Endothelial cell of umbilical vein (primary cell): ENCODE measurements around the gene TCEA2. TPM values are rescaled to one million over a fixed set of nuclear protein-coding genes. Genes with fewer than 3 reads are reported as not detected.

Experiments
- BruUV-seq: library from RNA; stranded (reverse); fragments of 400-500 nt; replicated peaks from 2 replicates; lab custom pipeline; 2021; lab: Mats Ljungman, UMichigan
- CTCF ChIA-PET: fragments of 300-600, 350-600 bp; sonication (Branson Sonifier 250); formaldehyde crosslinking; loops from one replicate; lab custom pipeline; 2021; ENCODE audit warnings: antibody characterized with exemption, inconsistent platforms; lab: Charles Lee
- POLR2A ChIA-PET: fragments of 300-600, 350-600 bp; sonication (Branson Sonifier 250); formaldehyde crosslinking; loops from one replicate; lab custom pipeline; 2021; ENCODE audit warnings: antibody characterized with exemption, inconsistent platforms; lab: Charles Lee
- DNase-seq: peaks from one replicate; pipeline ENCODE4 v3.0.0-alpha.2; 2011; ENCODE audit warnings: low read depth, low spot score
- FAIRE-seq: peaks from 2 replicates; lab custom pipeline; 2011; peaks lifted over from hg19 to GRCh38; lab: Jason Lieb, UNC
- H2AFZ ChIP-seq: 2 replicates; pipeline ENCODE4 v1.6.0; 2012; ENCODE audit warnings: low read depth, low read length, control low read depth, inconsistent platforms
- H3K27ac ChIP-seq: 2 replicates; pipeline ENCODE4 v1.5.1; 2011; ENCODE audit warnings: low read depth, mild to moderate bottlenecking, control low read depth, low read length, moderate library complexity; ENCODE audit not compliant: insufficient read depth
- H3K27me3 ChIP-seq, 2 experiments: 2 replicates each; pipeline versions ENCODE4 v1.6.0 to v1.6.1; 2011; ENCODE audit warnings: low read length in 2 of 2, mixed read lengths in 1 of 2; ENCODE audit not compliant: control insufficient read depth in 2 of 2, insufficient read depth in 2 of 2
- H3K36me3 ChIP-seq, 2 experiments: 2 replicates in 1 of 2; 3 replicates in 1 of 2; pipeline ENCODE4 v1.5.1; 2011; ENCODE audit warnings: low read length in 2 of 2, mild to moderate bottlenecking in 1 of 2, moderate library complexity in 1 of 2; ENCODE audit not compliant: control insufficient read depth in 2 of 2, insufficient read depth in 2 of 2; ENCODE audit errors: extremely low read depth in 1 of 2
- H3K4me1 ChIP-seq: 3 replicates; pipeline ENCODE4 v1.5.1; 2011; ENCODE audit warnings: mild to moderate bottlenecking, low read length; ENCODE audit not compliant: control insufficient read depth, insufficient read depth; ENCODE audit errors: extremely low read depth
- H3K4me2 ChIP-seq: 2 replicates; pipeline ENCODE4 v1.6.1; 2011; ENCODE audit warnings: low read length, control low read depth, mixed read lengths; ENCODE audit not compliant: insufficient read depth
- H3K4me3 ChIP-seq, 3 experiments: fragments of 200-600 bp in 1 of 3; sonication (generic), shearing (Covaris generic) in 1 of 3; replicated peaks in 1 of 3; 2 replicates each; pipeline ENCODE4 v1.5.1; 2011 to 2016; ENCODE audit warnings: control low read depth in 3 of 3, low read length in 3 of 3, mild to moderate bottlenecking in 2 of 3, inconsistent platforms in 1 of 3, low read depth in 1 of 3, moderate library complexity in 1 of 3; ENCODE audit not compliant: insufficient read depth in 1 of 3
- H3K79me2 ChIP-seq: 2 replicates; pipeline ENCODE4 v1.6.0; 2012; ENCODE audit warnings: low read length, inconsistent platforms; ENCODE audit not compliant: control insufficient read depth, insufficient read depth
- H3K9ac ChIP-seq: replicated peaks from 2 replicates; pipeline ENCODE3; 2011; ENCODE audit warnings: low read length, control low read depth; ENCODE audit not compliant: insufficient read depth; ENCODE audit errors: extremely low read depth
- H3K9me1 ChIP-seq: replicated peaks from 3 replicates; pipeline ENCODE4 v1.6.0; 2011; ENCODE audit warnings: mild to moderate bottlenecking, low read length; ENCODE audit not compliant: control insufficient read depth, insufficient read depth; ENCODE audit errors: extremely low read depth
- H3K9me3 ChIP-seq: replicated peaks from 2 replicates; pipeline ENCODE4 v1.5.1; 2012; ENCODE audit warnings: low read length, inconsistent platforms; ENCODE audit not compliant: control insufficient read depth, insufficient read depth
- H4K20me1 ChIP-seq: replicated peaks from 2 replicates; pipeline ENCODE3; 2011; ENCODE audit warnings: mild to moderate bottlenecking, low read length; ENCODE audit not compliant: control insufficient read depth, insufficient read depth; ENCODE audit errors: extremely low read depth
- EZH2 ChIP-seq: IDR thresholded peaks from 2 replicates; pipeline ENCODE4 v1.6.1; 2012; ENCODE audit warnings: borderline replicate concordance, low read depth, mild to moderate bottlenecking, moderate library complexity, low read length, inconsistent platforms; ENCODE audit not compliant: severe bottlenecking
- FOS ChIP-seq: IDR thresholded peaks from 2 replicates; pipeline ENCODE4 v1.6.1; 2011; ENCODE audit warnings: mild to moderate bottlenecking, low read length, moderate library complexity, borderline replicate concordance; ENCODE audit not compliant: insufficient read depth
- GATA2 ChIP-seq: IDR thresholded peaks from 2 replicates; pipeline ENCODE4 v1.7.0; 2011; ENCODE audit warnings: low read depth, mild to moderate bottlenecking, moderate library complexity, mixed read lengths, low read length; ENCODE audit not compliant: insufficient read length, insufficient read depth
- JUN ChIP-seq: IDR thresholded peaks from 2 replicates; pipeline ENCODE4 v1.6.1; 2011; ENCODE audit warnings: borderline replicate concordance, low read depth; ENCODE audit not compliant: insufficient read length, insufficient read depth
- MYC ChIP-seq: IDR thresholded peaks from one replicate; pipeline ENCODE4 v1.6.1; 2011; ENCODE audit warnings: mild to moderate bottlenecking, low read depth, low read length
- POLR2A ChIP-seq: IDR thresholded peaks from 2 replicates; pipeline ENCODE4 v1.6.1; 2012; ENCODE audit warnings: low read depth, mild to moderate bottlenecking, control low read depth, low read length
- POLR2AphosphoS5 ChIP-seq: IDR thresholded peaks from 2 replicates; pipeline ENCODE4 v1.6.1; 2012; ENCODE audit warnings: low read depth, mild to moderate bottlenecking, control low read depth, low read length, moderate library complexity; ENCODE audit not compliant: insufficient read depth
- dilution Hi-C: fragments of 300-500 bp; cut with MboI; formaldehyde crosslinking; loops from one replicate; pipeline ENCODE4 v1.15.0; 2019; ENCODE audit warnings: low sequenced_read_pairs; ENCODE audit not compliant: extremely low pct_ligation_motif_present
- intact Hi-C: fragments of 100-400 bp; cut with micrococcal nuclease; formaldehyde crosslinking; loops from one replicate; pipeline ENCODE4 v1.10.0; 2022
- polyA plus RNA-seq, 4 experiments: library from polyadenylated mRNA; depleted of rRNA in 3 of 4; stranded (reverse) in 3 of 4; unstranded in 1 of 4; fragments of >200 nt; gene quantifications; 2 replicates each; pipeline versions ENCODE4 v1.2.1 to v1.2.3, GENCODE V29; 2011 to 2012; ENCODE audit warnings: missing spikeins in 1 of 4
- total RNA-seq: library from RNA; stranded (reverse); gene quantifications from 2 replicates; pipeline ENCODE4 v1.2.3, GENCODE V29; 2021
- TF ChIP-seq, protein P1 (sequence below): IDR thresholded peaks from 2 replicates; pipeline ENCODE4 v1.6.1; 2011; ENCODE audit not compliant: insufficient read depth, insufficient read length
- TF ChIP-seq, protein P2 (sequence below), 2 donors: IDR thresholded peaks; 1 replicate in 1 of 2; 2 replicates in 1 of 2; pipeline ENCODE4 v1.5.1; 2011; ENCODE audit warnings: low read length in 2 of 2, mild to moderate bottlenecking in 2 of 2, moderate library complexity in 2 of 2, control low read depth in 1 of 2, inconsistent platforms in 1 of 2, low read depth in 1 of 2; ENCODE audit not compliant: insufficient read depth in 1 of 2; ENCODE audit errors: extremely low read depth in 1 of 2

The TCEA2 gene
- total and polyA plus RNA-seq, 2 donors (not counting 3 experiments of a cell fraction or from before 2014, with no cell fraction given): 53.1 to 65.5 TPM

DNA sequence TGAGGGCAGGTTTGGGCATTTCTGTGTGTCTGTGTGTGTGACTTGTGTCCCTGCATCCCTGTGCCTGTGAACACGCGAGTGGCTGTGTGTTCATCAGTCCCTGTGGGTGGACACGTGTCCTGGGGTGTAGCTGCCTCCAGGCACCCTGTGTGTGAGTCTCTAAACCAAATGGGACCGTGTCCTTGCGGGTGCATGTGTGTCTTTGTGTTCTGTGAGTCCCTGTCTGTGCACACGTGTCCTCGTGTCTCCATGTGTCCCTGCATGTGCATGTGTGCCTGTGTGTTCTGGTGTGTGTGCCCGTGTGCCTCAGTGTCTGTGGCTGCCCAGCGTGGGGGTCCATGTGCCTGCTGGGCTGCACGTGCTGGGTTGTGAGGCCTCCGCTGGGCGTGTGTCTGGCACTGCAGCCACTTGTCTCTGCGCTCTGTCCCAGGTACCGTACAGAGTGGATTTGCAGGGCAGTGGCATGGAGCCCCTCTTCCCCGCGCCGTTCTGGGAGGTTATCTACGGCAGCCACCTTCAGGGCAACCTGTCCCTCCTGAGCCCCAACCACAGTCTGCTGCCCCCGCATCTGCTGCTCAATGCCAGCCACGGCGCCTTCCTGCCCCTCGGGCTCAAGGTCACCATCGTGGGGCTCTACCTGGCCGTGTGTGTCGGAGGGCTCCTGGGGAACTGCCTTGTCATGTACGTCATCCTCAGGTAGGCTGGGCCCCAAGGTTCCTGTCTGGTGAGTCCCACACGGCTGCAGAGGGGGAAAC, 29.4 kb downstream of the TCEA2 start:
- no peaks in the 10 kb centered on the region for H3K79me2 ChIP-seq
- TF ChIP-seq POLR2A (no peak), GATA2 (no peak), POLR2AphosphoS5 (no peak), JUN (no peak), MYC (no peak), EZH2 (no peak), FOS (no peak)
- TF ChIP-seq, protein P1, sequence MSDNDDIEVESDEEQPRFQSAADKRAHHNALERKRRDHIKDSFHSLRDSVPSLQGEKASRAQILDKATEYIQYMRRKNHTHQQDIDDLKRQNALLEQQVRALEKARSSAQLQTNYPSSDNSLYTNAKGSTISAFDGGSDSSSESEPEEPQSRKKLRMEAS: no peak
- TF ChIP-seq, protein P2, sequence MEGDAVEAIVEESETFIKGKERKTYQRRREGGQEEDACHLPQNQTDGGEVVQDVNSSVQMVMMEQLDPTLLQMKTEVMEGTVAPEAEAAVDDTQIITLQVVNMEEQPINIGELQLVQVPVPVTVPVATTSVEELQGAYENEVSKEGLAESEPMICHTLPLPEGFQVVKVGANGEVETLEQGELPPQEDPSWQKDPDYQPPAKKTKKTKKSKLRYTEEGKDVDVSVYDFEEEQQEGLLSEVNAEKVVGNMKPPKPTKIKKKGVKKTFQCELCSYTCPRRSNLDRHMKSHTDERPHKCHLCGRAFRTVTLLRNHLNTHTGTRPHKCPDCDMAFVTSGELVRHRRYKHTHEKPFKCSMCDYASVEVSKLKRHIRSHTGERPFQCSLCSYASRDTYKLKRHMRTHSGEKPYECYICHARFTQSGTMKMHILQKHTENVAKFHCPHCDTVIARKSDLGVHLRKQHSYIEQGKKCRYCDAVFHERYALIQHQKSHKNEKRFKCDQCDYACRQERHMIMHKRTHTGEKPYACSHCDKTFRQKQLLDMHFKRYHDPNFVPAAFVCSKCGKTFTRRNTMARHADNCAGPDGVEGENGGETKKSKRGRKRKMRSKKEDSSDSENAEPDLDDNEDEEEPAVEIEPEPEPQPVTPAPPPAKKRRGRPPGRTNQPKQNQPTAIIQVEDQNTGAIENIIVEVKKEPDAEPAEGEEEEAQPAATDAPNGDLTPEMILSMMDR (IDR thresholded peaks at IDR 0.05; ENCODE audit: extremely low read depth in 1 of 2, insufficient read depth in 1 of 2, low read depth in 1 of 2, low read length in 2 of 2): no peak
- dilution Hi-C loops: no loop called here
- H3K9ac ChIP-seq: no peak overlapping the region
- ChIA-PET CTCF (interaction anchor here (2.3 to 3.2 kb wide), 2 partner anchors 9 kb away, joined by 7 to 11 read pairs; partner anchors contain the start of gene LKAAEAR1), POLR2A (no interaction called here)
- DNase-seq (no peak), FAIRE-seq (no peak)
- no peak overlapping the region for H3K27ac ChIP-seq
- no peaks in the 10 kb centered on the region for H3K4me1 ChIP-seq
- intact Hi-C loops: no loop called here
- H3K9me1 ChIP-seq: no peaks in the 10 kb centered on the region
- no peak overlapping the region for H3K4me2 ChIP-seq
- no TSS peak for BruUV-seq
- no peak overlapping the region for H3K4me3 ChIP-seq
- no peaks in the 10 kb centered on the region for H3K27me3 ChIP-seq
- no peaks in the 10 kb centered on the region for H4K20me1 ChIP-seq
- H2AFZ ChIP-seq: no peak overlapping the region
- H3K36me3 ChIP-seq: no peaks in the 10 kb centered on the region
- no peaks in the 10 kb centered on the region for H3K9me3 ChIP-seq
